Measurements from ENCODE around the gene PHC3. TPM values are rescaled to one million over a fixed set of nuclear protein-coding genes. Genes with fewer than 3 reads are reported as not detected.

PHC3 gene
- total and polyA plus RNA-seq, 2 donors from 2014 or later, result 3.6 to 85.6 TPM

DNA sequence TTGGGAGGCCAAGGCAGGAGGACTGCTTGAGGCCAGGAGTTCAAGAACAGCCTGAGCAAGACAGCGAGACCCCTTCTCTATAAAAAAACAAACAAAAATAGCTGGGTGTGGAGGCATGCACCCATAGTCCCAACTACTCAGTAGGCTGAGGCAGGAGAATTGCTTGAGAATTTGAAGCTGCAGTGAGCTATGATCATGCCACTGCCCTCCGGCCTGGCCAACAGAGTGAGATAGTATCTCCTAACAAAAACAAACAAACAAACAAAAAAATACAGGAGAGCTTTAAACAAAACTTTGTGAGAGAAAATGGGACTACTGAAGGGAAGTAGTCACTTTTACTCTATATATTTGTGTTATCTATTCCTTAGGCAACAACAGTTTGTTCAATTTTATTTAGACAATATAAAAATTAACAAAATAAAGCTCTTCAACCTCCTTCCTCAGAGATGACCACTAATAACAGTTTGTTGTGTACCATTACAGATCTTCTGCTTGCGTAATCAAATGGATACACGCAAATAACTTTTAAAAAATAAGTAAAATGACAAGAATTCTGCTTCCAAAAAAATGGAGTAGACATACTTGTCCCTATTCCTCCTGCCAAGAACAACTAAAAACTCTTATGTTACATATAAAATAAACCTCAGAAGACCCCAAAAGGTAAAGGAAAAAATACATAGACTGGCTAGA lies 17.4 kb downstream of the PHC3 start:
- no peak overlapping the region for H3K27ac ChIP-seq (ENCODE audit: low read depth in 2 of 2, low read length in 2 of 2)
- DNase-seq (no peak), FAIRE-seq (no peak)
- H3K36me3 ChIP-seq (ENCODE audit: control insufficient read depth in 2 of 3, insufficient read depth in 3 of 3, low read length in 3 of 3), result peaks cover 11 to 20% (median 12%) of the 10 kb centered on the region in 3 donors
- peaks cover 0 to 3% (median 0%) of the 10 kb centered on the region in 3 donors for H3K4me1 ChIP-seq (ENCODE audit: control insufficient read depth in 2 of 3, insufficient read depth in 2 of 3, low read depth in 1 of 3, low read length in 3 of 3)
- no peaks in the 10 kb centered on the region for H3K9me3 ChIP-seq (ENCODE audit: control insufficient read depth in 2 of 3, insufficient read depth in 1 of 3, low read length in 3 of 3)
- H3K27me3 ChIP-seq (ENCODE audit: control insufficient read depth, insufficient read depth, low read length), result no peaks in the 10 kb centered on the region
- H3K9ac ChIP-seq (ENCODE audit: low read length in 3 of 3), result no peak overlapping the region
- TF ChIP-seq, protein P1, sequence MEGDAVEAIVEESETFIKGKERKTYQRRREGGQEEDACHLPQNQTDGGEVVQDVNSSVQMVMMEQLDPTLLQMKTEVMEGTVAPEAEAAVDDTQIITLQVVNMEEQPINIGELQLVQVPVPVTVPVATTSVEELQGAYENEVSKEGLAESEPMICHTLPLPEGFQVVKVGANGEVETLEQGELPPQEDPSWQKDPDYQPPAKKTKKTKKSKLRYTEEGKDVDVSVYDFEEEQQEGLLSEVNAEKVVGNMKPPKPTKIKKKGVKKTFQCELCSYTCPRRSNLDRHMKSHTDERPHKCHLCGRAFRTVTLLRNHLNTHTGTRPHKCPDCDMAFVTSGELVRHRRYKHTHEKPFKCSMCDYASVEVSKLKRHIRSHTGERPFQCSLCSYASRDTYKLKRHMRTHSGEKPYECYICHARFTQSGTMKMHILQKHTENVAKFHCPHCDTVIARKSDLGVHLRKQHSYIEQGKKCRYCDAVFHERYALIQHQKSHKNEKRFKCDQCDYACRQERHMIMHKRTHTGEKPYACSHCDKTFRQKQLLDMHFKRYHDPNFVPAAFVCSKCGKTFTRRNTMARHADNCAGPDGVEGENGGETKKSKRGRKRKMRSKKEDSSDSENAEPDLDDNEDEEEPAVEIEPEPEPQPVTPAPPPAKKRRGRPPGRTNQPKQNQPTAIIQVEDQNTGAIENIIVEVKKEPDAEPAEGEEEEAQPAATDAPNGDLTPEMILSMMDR (IDR thresholded peaks at IDR 0.05; ENCODE audit: borderline replicate concordance, extremely low read depth, insufficient read depth), result no peak
- intact Hi-C loops (cut with DNase I), result no loop called here
- no peak overlapping the region for H3K4me3 ChIP-seq (ENCODE audit: low read length in 3 of 3)

DNA sequence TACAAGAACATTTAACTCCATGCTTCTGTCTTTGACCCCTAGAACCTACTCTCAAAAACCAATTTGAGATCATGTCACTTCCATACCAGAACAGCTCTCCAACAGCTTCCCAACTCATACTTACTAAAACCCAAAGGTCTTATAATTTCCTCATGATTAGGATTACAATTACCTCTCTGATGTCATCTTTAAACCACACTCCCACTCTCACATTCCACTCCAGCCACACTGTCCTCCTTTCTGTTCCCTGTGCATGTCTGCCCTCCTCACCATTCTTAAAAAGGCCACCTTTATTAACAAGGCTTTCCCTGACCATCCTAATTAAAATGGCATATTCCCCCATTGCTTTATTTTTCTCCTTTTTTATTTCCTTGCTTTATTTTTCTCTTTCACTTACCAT lies 18.9 kb downstream of the PHC3 start:
- no peak overlapping the region for H3K4me3 ChIP-seq (ENCODE audit: low read length in 3 of 3)
- H3K27me3 ChIP-seq (ENCODE audit: control insufficient read depth, insufficient read depth, low read length), result no peaks in the 10 kb centered on the region
- H3K9ac ChIP-seq (ENCODE audit: low read length in 3 of 3), result no peak overlapping the region
- TF ChIP-seq, protein P1 (IDR thresholded peaks at IDR 0.05; ENCODE audit: borderline replicate concordance, extremely low read depth, insufficient read depth), result no peak
- FAIRE-seq (no peak), DNase-seq (no peak)
- no peak overlapping the region for H3K27ac ChIP-seq (ENCODE audit: low read depth in 2 of 2, low read length in 2 of 2)
- peaks cover 0 to 3% (median 0%) of the 10 kb centered on the region in 3 donors for H3K4me1 ChIP-seq (ENCODE audit: control insufficient read depth in 2 of 3, insufficient read depth in 2 of 3, low read depth in 1 of 3, low read length in 3 of 3)
- H3K9me3 ChIP-seq (ENCODE audit: control insufficient read depth in 2 of 3, insufficient read depth in 1 of 3, low read length in 3 of 3), result no peaks in the 10 kb centered on the region
- intact Hi-C loops (cut with DNase I), result no loop called here
- H3K36me3 ChIP-seq (ENCODE audit: control insufficient read depth in 2 of 3, insufficient read depth in 3 of 3, low read length in 3 of 3), result peaks cover 11 to 16% (median 12%) of the 10 kb centered on the region in 3 donors

DNA sequence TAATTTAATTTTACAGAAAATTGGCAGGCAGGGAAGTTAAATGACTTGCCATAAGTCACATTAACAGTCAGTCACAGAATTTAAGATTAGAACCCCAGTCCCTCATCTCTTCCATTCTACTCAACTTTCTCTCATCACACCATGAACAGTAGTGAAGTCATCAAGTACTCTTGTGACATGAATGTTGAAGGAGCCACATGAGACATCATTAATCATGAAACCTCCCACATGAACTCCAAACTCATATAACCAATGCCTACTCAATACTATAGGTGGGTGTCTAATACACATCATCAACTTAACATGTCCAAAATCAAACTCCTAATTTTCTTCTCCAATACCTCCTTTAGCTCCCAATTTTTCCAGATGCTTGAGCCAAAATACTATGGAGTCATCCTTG lies 19.5 kb downstream of the PHC3 start:
- intact Hi-C loops (cut with DNase I), result no loop called here

More for the DNA sequence above, 19.5 kb downstream of the PHC3 start:
- H3K4me3 ChIP-seq (ENCODE audit: low read length in 3 of 3), result no peak overlapping the region
- H3K9me3 ChIP-seq (ENCODE audit: control insufficient read depth in 2 of 3, insufficient read depth in 1 of 3, low read length in 3 of 3), result no peaks in the 10 kb centered on the region
- DNase-seq, result no peak
- H3K27me3 ChIP-seq (ENCODE audit: control insufficient read depth, insufficient read depth, low read length), result no peaks in the 10 kb centered on the region
- TF ChIP-seq, protein P1 (IDR thresholded peaks at IDR 0.05; ENCODE audit: borderline replicate concordance, extremely low read depth, insufficient read depth), result no peak
- no peak overlapping the region for H3K9ac ChIP-seq (ENCODE audit: low read length in 3 of 3)
- no peak for FAIRE-seq
- peaks cover 0 to 3% (median 0%) of the 10 kb centered on the region in 3 donors for H3K4me1 ChIP-seq (ENCODE audit: control insufficient read depth in 2 of 3, insufficient read depth in 2 of 3, low read depth in 1 of 3, low read length in 3 of 3)
- H3K27ac ChIP-seq (ENCODE audit: low read depth in 2 of 2, low read length in 2 of 2), result no peak overlapping the region
- peaks cover 11 to 16% (median 12%) of the 10 kb centered on the region in 3 donors for H3K36me3 ChIP-seq (ENCODE audit: control insufficient read depth in 2 of 3, insufficient read depth in 3 of 3, low read length in 3 of 3)

Measured in kidney (tissue), 14 donors.